ENCODE data around the gene NECAP2.

GRCh38 chr1:16484931-16485330 is 44.4 kb downstream of the NECAP2 start:
- TF ChIP-seq YY1 (IDR thresholded peaks at IDR 0.05; ENCODE audit: insufficient read depth, insufficient read length) (no peak), ZNF274 (IDR thresholded peaks at IDR 0.05; ENCODE audit: low read depth, low read length) (no peak), SUZ12 (IDR thresholded peaks at IDR 0.05; ENCODE audit: extremely low read depth, insufficient read depth, insufficient read length) (no peak)

All from NT2/D1 (cell line).